ENCODE results near the gene FAM72B. TPM values are rescaled to one million over a fixed set of nuclear protein-coding genes. Genes with fewer than 3 reads are reported as not detected.
"Not testable (repeated sequence)": the region's sequence is repeated elsewhere in the genome, so short reads cannot be mapped to it uniquely, and the experiment has no call there.

Gene FAM72B
- total and polyA plus RNA-seq, 4 donors: 0.23 to 1.1 (median 0.78) TPM; not detected in 1

DNA sequence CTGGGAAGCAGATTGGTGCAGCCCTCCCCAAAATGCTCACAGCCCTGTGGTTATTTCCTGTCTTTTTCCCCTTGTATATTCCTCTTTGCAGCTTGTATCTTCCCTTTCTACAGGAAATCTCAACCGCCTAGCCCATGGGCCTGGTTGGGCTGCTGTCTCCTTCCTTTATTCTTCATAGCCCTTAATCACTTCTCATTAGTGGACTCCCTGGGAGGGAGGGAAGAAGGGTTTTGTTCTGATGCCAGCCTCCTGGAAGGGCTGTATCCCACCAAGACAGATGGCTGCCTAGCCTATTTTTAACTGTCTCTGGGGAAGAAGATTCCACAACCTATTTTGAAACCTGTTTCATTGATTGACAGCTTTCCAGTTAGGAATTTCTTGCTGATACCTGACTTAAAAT is 32.5 kb upstream of the FAM72B start:
- H3K9me3 ChIP-seq (ENCODE audit: control insufficient read depth, low read length); intact Hi-C loops (cut with DNase I); H3K36me3 ChIP-seq (ENCODE audit: control insufficient read depth in 1 of 2, insufficient read depth in 2 of 2, low read length in 1 of 2); H3K27ac ChIP-seq (ENCODE audit: low read depth in 1 of 2, low read length in 2 of 2); H3K4me1 ChIP-seq (ENCODE audit: control insufficient read depth in 1 of 2, insufficient read depth in 2 of 2, low read length in 2 of 2); H3K4me3 ChIP-seq (ENCODE audit: low read length in 2 of 2); ATAC-seq (ENCODE audit: low FRiP score); H3K27me3 ChIP-seq (ENCODE audit: control insufficient read depth in 1 of 2, insufficient read depth in 2 of 2, low read length in 1 of 2); DNase-seq: not testable (repeated sequence)
- 100% methylated on average over 1 of the region's 1 CpG; no CpG with 5 or more reads in 1 of the 2 donors for WGBS, 2 donors

GRCh38 chr1:121215699-121216417 is 31.7 kb upstream of the FAM72B start:
- H3K36me3 ChIP-seq (ENCODE audit: control insufficient read depth in 1 of 2, insufficient read depth in 2 of 2, low read length in 1 of 2); intact Hi-C loops (cut with DNase I); ATAC-seq (ENCODE audit: low FRiP score); DNase-seq; H3K9me3 ChIP-seq (ENCODE audit: control insufficient read depth, low read length); H3K27me3 ChIP-seq (ENCODE audit: control insufficient read depth in 1 of 2, insufficient read depth in 2 of 2, low read length in 1 of 2); H3K27ac ChIP-seq (ENCODE audit: low read depth in 1 of 2, low read length in 2 of 2); H3K4me1 ChIP-seq (ENCODE audit: control insufficient read depth in 1 of 2, insufficient read depth in 2 of 2, low read length in 2 of 2); H3K4me3 ChIP-seq (ENCODE audit: low read length in 2 of 2): not testable (repeated sequence)
- 64 to 66% methylated on average over 1 of the region's 1 CpG for WGBS, 2 donors

DNA sequence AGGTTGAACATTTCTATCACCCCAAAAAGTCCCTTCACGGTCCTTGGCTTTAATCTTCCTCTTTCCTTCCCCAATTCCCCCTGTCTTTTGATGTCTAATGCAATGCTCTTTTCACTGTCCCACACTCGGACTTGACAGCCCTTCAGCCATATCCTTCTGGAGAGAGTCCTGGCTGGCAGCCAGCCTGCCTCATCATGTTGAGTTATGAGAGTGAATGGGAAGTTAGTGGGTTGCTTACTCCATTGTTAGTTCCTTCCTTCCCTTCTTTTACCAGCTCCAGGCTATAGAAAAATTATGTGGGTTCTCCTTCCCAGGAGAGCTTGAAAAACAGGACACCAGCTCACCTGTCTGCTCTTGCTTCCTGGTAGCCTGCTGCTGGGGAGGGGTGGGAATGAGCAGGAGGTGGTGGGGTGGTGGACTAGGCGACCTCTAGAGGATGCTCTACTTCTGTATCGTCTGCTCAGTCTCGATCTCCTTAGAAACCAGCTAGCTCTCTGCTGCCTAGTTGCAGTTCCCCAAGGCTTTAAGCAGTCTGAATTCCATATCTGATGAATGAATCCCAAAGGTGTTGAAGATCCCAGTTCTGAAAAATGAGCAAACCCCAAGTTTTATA is 30.5 kb upstream of the FAM72B start:
- DNase-seq; H3K27ac ChIP-seq (ENCODE audit: low read depth in 1 of 2, low read length in 2 of 2); H3K36me3 ChIP-seq (ENCODE audit: control insufficient read depth in 1 of 2, insufficient read depth in 2 of 2, low read length in 1 of 2); H3K9me3 ChIP-seq (ENCODE audit: control insufficient read depth, low read length); intact Hi-C loops (cut with DNase I); H3K4me3 ChIP-seq (ENCODE audit: low read length in 2 of 2); ATAC-seq (ENCODE audit: low FRiP score); H3K4me1 ChIP-seq (ENCODE audit: control insufficient read depth in 1 of 2, insufficient read depth in 2 of 2, low read length in 2 of 2); H3K27me3 ChIP-seq (ENCODE audit: control insufficient read depth in 1 of 2, insufficient read depth in 2 of 2, low read length in 1 of 2): not testable (repeated sequence)
- 75% methylated on average over 3 of the region's 5 CpGs; no CpG with 5 or more reads in 1 of the 2 donors for WGBS, 2 donors

DNA sequence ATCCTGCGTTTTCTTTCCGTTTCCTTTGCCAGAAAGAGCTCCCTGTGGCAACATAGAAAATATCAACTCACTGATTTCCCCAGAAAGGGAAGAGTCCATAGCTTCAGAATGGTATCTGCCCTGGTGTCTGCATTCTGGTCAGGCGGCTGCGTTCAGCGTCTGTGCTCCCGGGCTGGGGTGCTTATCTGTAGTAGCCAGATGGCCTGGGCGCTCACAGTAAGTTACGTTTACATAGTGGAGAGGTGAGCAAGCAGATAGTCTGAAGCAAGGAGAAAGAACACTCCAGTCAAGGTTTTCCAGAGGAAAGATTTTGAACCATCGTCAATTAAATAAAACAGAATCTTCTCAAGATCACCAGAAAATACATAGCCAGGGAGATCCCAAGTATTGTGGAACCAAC is 29.4 kb upstream of the FAM72B start:
- 94% methylated on average over 7 of the region's 9 CpGs; no CpG with 5 or more reads in 1 of the 2 donors for WGBS, 2 donors
- intact Hi-C loops (cut with DNase I); H3K27ac ChIP-seq (ENCODE audit: low read depth in 1 of 2, low read length in 2 of 2); H3K27me3 ChIP-seq (ENCODE audit: control insufficient read depth in 1 of 2, insufficient read depth in 2 of 2, low read length in 1 of 2); H3K9me3 ChIP-seq (ENCODE audit: control insufficient read depth, low read length); ATAC-seq (ENCODE audit: low FRiP score); DNase-seq; H3K4me1 ChIP-seq (ENCODE audit: control insufficient read depth in 1 of 2, insufficient read depth in 2 of 2, low read length in 2 of 2); H3K36me3 ChIP-seq (ENCODE audit: control insufficient read depth in 1 of 2, insufficient read depth in 2 of 2, low read length in 1 of 2); H3K4me3 ChIP-seq (ENCODE audit: low read length in 2 of 2): not testable (repeated sequence)

DNA sequence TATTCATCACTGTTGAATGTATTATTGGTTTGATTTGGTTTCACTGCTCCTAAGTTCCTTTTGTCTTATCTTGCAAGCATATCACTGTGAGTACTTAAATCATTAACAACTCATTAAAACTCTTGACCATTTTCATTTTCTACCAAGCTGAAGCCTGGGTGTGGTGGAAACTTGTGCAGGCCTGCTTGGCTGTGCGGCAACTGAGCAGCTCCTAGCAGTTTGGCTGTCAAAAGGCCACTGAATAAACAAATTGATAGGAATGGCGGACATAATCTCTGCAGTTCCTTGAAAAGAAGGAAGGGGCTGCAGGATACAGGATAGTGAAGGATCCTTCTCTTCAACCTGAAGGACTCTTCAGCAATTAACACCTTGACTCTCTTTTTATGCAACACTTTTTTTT is 26.6 kb upstream of the FAM72B start:
- ATAC-seq (ENCODE audit: low FRiP score); H3K36me3 ChIP-seq (ENCODE audit: control insufficient read depth in 1 of 2, insufficient read depth in 2 of 2, low read length in 1 of 2); H3K27me3 ChIP-seq (ENCODE audit: control insufficient read depth in 1 of 2, insufficient read depth in 2 of 2, low read length in 1 of 2); H3K4me1 ChIP-seq (ENCODE audit: control insufficient read depth in 1 of 2, insufficient read depth in 2 of 2, low read length in 2 of 2); intact Hi-C loops (cut with DNase I); H3K27ac ChIP-seq (ENCODE audit: low read depth in 1 of 2, low read length in 2 of 2); H3K9me3 ChIP-seq (ENCODE audit: control insufficient read depth, low read length); DNase-seq; H3K4me3 ChIP-seq (ENCODE audit: low read length in 2 of 2): not testable (repeated sequence)
- 95% methylated on average over 2 of the region's 2 CpGs; no CpG with 5 or more reads in 1 of the 2 donors for WGBS, 2 donors

GRCh38 chr1:121208375-121208774 is 24.2 kb upstream of the FAM72B start:
- H3K27ac ChIP-seq (ENCODE audit: low read depth in 1 of 2, low read length in 2 of 2); DNase-seq; H3K4me1 ChIP-seq (ENCODE audit: control insufficient read depth in 1 of 2, insufficient read depth in 2 of 2, low read length in 2 of 2); H3K4me3 ChIP-seq (ENCODE audit: low read length in 2 of 2); H3K27me3 ChIP-seq (ENCODE audit: control insufficient read depth in 1 of 2, insufficient read depth in 2 of 2, low read length in 1 of 2); H3K9me3 ChIP-seq (ENCODE audit: control insufficient read depth, low read length); H3K36me3 ChIP-seq (ENCODE audit: control insufficient read depth in 1 of 2, insufficient read depth in 2 of 2, low read length in 1 of 2); ATAC-seq (ENCODE audit: low FRiP score); intact Hi-C loops (cut with DNase I): not testable (repeated sequence)
- 89 to 92% methylated on average over 4 to 5 of the region's 6 CpGs for WGBS, 2 donors

DNA sequence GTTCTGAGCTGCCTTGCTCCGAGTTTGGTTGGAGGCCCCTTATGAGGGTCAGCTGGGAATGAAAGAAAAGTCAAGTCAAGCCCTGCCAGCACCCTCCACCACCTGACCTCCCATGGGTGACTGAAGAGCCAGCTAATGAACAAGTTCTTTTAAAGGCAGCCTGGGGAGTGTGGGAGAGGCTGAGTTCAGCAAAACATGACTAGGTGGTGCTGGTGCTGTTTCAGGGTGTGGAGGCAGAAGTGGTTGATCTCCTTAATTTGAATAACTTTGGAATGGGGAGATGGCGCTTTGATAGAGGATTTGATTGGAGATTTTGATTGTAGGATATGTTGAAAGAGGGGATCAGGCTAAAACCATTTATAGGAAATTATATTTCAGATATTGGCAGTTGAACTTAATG is 23.2 kb upstream of the FAM72B start:
- ATAC-seq (ENCODE audit: low FRiP score); DNase-seq; intact Hi-C loops (cut with DNase I); H3K4me3 ChIP-seq (ENCODE audit: low read length in 2 of 2); H3K4me1 ChIP-seq (ENCODE audit: control insufficient read depth in 1 of 2, insufficient read depth in 2 of 2, low read length in 2 of 2); H3K27ac ChIP-seq (ENCODE audit: low read depth in 1 of 2, low read length in 2 of 2); H3K9me3 ChIP-seq (ENCODE audit: control insufficient read depth, low read length); H3K27me3 ChIP-seq (ENCODE audit: control insufficient read depth in 1 of 2, insufficient read depth in 2 of 2, low read length in 1 of 2); H3K36me3 ChIP-seq (ENCODE audit: control insufficient read depth in 1 of 2, insufficient read depth in 2 of 2, low read length in 1 of 2): not testable (repeated sequence)
- 93 to 100% methylated on average over 1 of the region's 2 CpGs for WGBS, 2 donors

- H3K4me1 ChIP-seq (ENCODE audit: control insufficient read depth in 1 of 2, insufficient read depth in 2 of 2, low read length in 2 of 2); DNase-seq; H3K9me3 ChIP-seq (ENCODE audit: control insufficient read depth, low read length); H3K36me3 ChIP-seq (ENCODE audit: control insufficient read depth in 1 of 2, insufficient read depth in 2 of 2, low read length in 1 of 2); ATAC-seq (ENCODE audit: low FRiP score); H3K27ac ChIP-seq (ENCODE audit: low read depth in 1 of 2, low read length in 2 of 2); H3K4me3 ChIP-seq (ENCODE audit: low read length in 2 of 2); H3K27me3 ChIP-seq (ENCODE audit: control insufficient read depth in 1 of 2, insufficient read depth in 2 of 2, low read length in 1 of 2); intact Hi-C loops (cut with DNase I): not testable (repeated sequence)
- WGBS, 2 donors: 84 to 97% methylated on average over 1 to 2 of the region's 8 CpGs
These were observed 21.9 kb upstream of the FAM72B start for GRCh38 chr1:121205786-121206711.
